HepG2 (cell line): ENCODE measurements around the gene DPP6.

Experiments used
- ATF4 ChIP-seq, 2 experiments: fragments of 450-650 bp in 1 of 2; sonication (generic) in 1 of 2; formaldehyde crosslinking; IDR thresholded peaks; 2 replicates each; pipeline versions ENCODE4 v1.5.0 to v1.8.0; 2020 to 2022; ENCODE audit warnings: mild to moderate bottlenecking in 1 of 2, missing genetic modification reagents in 1 of 2
- CTCF ChIP-seq: sonication (generic); formaldehyde crosslinking; IDR thresholded peaks from 2 replicates; pipeline ENCODE4 v1.5.0; 2020; ENCODE audit warnings: mild to moderate bottlenecking, missing genetic modification reagents, moderate library complexity
- HDAC6 ChIP-seq: fragments of 200-600 bp; sonication (generic); IDR thresholded peaks from 2 replicates; pipeline ENCODE4 v1.7.0; 2017; ENCODE audit warnings: mild to moderate bottlenecking, antibody characterized with exemption, low read length, low read depth
- NFRKB ChIP-seq: fragments of 450-650 bp; IDR thresholded peaks from 2 replicates; pipeline ENCODE4 v1.6.1; 2017
- PHF8 ChIP-seq: sonication (generic); formaldehyde crosslinking; IDR thresholded peaks from 2 replicates; pipeline ENCODE4 v1.5.0; 2020; ENCODE audit warnings: missing genetic modification reagents
- RAD21 ChIP-seq: fragments of 450-650 bp; formaldehyde crosslinking; IDR thresholded peaks from 2 replicates; pipeline ENCODE4 v1.5.0; 2020; ENCODE audit warnings: mild to moderate bottlenecking
- RXRB ChIP-seq: IDR thresholded peaks from 2 replicates; pipeline ENCODE4 v1.6.1; 2016; ENCODE audit warnings: borderline replicate concordance, missing genetic modification reagents, missing compliant biosample characterization
- SMC3 ChIP-seq: IDR thresholded peaks from 2 replicates; pipeline ENCODE4 v1.6.1; 2011; ENCODE audit warnings: low read length, improper control_type of control experiment
- SP1 ChIP-seq, 2 experiments: fragments of 450-650 bp in 1 of 2; sonication (generic) in 1 of 2; formaldehyde crosslinking in 1 of 2; IDR thresholded peaks; 2 replicates each; pipeline versions ENCODE4 v1.4.0 to v1.6.1; 2016 to 2020; ENCODE audit warnings: missing genetic modification reagents in 1 of 2
- TCF7L2 ChIP-seq: IDR thresholded peaks from 2 replicates; pipeline ENCODE4 v1.6.1; 2011; ENCODE audit warnings: mild to moderate bottlenecking, low read depth, low read length, moderate library complexity
- ZNF274 ChIP-seq: sonication (generic); formaldehyde crosslinking; IDR thresholded peaks from 2 replicates; pipeline ENCODE4 v1.5.1; 2020; ENCODE audit warnings: mild to moderate bottlenecking, missing genetic modification reagents
- ZNF639 ChIP-seq: conservative IDR thresholded peaks from 2 replicates; pipeline ENCODE4 v1.6.1; 2018; ENCODE audit warnings: missing genetic modification reagents

- TF ChIP-seq CTCF (CRISPR knock-in tag) (no peak), ZNF274 (CRISPR knock-in tag) (no peak), RXRB (no peak), ZNF639 (no peak), TCF7L2 (no peak), RAD21 (CRISPR knock-in tag) (no peak), HDAC6 (no peak), SMC3 (no peak), PHF8 (CRISPR knock-in tag) (no peak), NFRKB (no peak), ATF4 (CRISPR knock-in tag; IDR thresholded peaks at IDR 0.05) (no peak), SP1 (IDR thresholded peaks at IDR 0.05) (no peak), SP1 (CRISPR knock-in tag; IDR thresholded peaks at IDR 0.05) (no peak)
These were observed 119.2 kb downstream of the DPP6 start for GRCh38 chr7:154171422-154171821.
